ENCODE data around the gene CTXN3.
"Not testable (repeated sequence)": the region's sequence is repeated elsewhere in the genome, so short reads cannot be mapped to it uniquely, and the experiment has no call there.

The CTXN3 gene

GRCh38 chr5:127650649-127651048 is 1.8 kb downstream of the CTXN3 start:
- no peak for DNase-seq (ENCODE audit: low read depth, low spot score)

GRCh38 chr5:127652952-127653611 is 4.2 kb downstream of the CTXN3 start:
- no peak for DNase-seq (ENCODE audit: low read depth, low spot score)

DNA sequence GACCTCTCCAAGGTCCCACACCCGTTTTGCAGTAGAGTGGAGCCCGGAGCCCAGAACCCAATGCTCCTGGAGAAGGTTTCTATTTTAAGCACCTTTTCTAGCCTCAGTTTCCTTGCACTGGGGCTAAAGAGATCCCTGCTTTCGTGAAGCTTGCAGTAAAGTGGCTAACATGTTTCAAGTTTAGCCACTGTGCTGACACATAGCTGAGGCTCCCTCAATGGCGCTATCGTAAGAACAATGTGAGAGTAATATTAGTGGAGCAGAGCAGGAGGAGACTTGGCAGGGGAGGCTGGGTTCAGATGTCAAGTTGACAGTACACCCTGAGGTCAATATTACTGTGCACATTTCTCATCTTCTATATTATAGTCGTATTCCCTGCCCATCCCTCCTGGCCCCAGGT is 7.9 kb downstream of the CTXN3 start:
- no peak for DNase-seq (ENCODE audit: low read depth, low spot score)

DNA sequence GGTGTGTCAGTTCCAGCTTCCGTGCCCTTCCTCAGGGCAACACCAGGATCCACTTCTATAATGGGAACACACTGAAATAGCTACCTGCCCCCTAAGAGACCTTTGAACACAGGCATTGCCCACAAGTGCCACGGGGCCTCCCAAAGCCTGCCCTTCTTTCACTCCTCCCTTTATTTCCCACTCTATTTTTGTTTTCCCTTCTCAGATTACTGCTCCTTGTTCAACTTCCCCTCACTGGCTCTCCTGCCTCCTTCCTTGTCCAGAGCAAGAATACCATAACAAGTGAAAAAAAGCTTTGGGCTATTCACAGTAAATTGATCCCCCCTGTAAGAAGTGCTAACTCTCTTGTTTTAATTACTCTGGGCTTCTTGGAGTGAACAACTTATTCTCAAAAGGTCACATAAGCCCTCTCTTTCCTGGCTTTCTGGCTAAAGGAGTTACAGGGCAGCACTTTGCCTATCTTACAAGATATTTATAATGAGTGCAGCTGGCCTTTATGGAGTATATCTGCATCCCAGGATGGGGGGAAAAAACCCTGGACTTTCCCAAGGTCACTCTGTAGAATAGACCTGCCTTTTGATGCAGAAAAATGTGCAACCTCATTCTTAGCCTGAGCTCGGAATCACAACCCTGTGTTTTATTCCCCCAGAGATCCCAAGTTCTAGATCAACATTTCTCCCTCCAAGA is 11.3 kb downstream of the CTXN3 start:
- DNase-seq (ENCODE audit: low read depth, low spot score) = no peak

- DNase-seq (ENCODE audit: low read depth, low spot score) = no peak
Observed at GRCh38 chr5:127664093-127664492, 15.2 kb downstream of the CTXN3 start.

GRCh38 chr5:127665641-127666040 is 16.8 kb downstream of the CTXN3 start:
- DNase-seq (ENCODE audit: low read depth, low spot score) = no peak

- no peak for DNase-seq (ENCODE audit: low read depth, low spot score)
Observed at GRCh38 chr5:127666043-127666716, 17.3 kb downstream of the CTXN3 start.

DNA sequence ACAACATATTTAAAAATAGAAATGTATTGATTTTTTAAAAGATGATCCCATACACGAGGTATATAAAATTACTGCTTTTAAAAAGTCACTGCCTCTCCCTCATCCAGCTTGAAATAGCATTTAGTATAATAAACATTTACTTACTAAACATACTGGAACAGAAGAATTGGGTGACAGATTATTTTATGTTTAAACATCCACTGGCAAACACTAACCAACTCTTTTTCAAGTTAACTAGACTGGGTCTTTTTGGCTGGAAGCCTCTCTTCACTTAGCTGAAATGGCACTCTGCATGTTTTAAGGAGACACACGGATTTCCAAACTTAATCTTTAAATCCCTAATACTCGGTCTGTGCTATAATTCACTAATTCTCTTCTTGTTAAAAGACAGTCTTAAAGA is 19.0 kb downstream of the CTXN3 start:
- DNase-seq (ENCODE audit: low read depth, low spot score) = no peak

GRCh38 chr5:127671218-127671617 is 22.3 kb downstream of the CTXN3 start:
- no peak for DNase-seq (ENCODE audit: low read depth, low spot score)

GRCh38 chr5:127673117-127673800 is 24.4 kb downstream of the CTXN3 start:
- DNase-seq (ENCODE audit: low read depth, low spot score) = no peak

DNA sequence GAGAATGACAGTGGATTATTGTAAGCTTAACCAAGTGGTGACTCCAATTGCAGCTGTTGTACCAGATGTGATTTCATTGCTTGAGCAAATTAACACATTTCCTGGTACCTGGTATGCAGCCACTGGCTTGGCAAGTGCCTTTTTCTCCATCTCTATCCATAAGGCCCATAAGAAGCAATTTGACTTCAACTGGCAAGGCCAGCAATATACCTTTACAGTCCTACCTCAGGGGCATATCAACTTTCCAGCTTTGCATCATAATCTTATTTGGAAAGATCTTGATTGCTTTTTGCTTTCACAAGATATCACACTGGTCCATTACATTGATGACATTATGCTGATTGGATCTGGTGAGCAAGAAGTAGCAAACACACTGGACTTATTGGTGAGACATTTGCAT is 28.1 kb downstream of the CTXN3 start:
- not testable (repeated sequence) for DNase-seq (ENCODE audit: low read depth, low spot score)

- DNase-seq (ENCODE audit: low read depth, low spot score) = not testable (repeated sequence)
Observed at GRCh38 chr5:127679691-127680330, 30.9 kb downstream of the CTXN3 start.

- no peak for DNase-seq (ENCODE audit: low read depth, low spot score)
Observed at GRCh38 chr5:127680595-127680994, 31.7 kb downstream of the CTXN3 start.

DNA sequence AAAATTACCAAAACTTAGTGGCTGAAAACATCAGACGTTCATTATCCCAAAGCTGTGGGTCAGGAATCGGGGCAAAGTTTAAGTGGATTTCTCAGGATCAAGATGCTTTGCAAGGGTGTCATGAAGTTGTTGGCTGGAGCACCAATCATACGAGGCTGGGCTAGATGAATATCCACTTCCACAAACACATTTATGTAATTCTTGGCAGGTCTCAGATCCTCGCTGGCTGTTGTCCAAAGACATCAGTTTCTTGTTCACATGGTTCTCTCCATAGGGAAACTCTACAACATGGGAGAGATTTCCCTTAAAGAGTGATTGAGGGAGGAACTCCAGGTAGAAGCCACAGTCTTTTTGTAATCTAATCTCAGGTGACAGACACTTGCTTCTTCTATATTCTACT is 34.1 kb downstream of the CTXN3 start:
- no peak for DNase-seq (ENCODE audit: low read depth, low spot score)

DNA sequence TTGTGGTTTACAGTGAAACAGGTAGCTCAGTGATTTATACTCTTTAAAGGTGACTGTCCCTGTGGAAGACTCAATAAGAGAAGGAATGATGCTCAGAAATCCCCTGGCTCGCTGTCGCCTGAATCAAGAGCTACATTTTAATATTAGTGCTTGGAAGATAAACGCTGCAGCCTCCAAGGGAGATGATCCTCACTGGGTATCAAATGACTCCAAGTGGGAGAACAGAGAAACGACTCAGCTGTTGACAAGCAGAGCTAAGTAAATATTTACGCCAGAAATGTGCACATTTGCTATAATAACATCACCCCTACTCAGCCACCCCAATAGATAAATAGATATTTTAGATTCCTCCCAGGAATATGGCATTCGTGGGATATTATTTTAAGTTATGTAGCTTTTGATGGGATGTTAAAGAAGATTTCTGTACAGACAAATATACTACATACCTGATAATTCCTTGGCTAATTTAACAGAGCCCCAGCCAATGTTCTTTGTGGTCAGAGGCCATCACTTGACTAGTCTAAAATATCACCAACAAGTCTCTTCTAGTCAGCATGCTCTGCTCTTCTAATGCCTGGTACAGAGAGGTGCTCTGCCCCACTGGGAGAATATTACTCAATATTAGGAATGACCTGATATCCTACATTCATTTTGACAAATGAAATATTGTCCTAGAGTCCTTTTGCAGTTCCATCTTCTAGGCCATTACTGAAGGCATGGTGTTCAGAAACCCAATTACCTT is 36.0 kb downstream of the CTXN3 start:
- DNase-seq (ENCODE audit: low read depth, low spot score) = no peak

- DNase-seq (ENCODE audit: low read depth, low spot score) = no peak
Observed at GRCh38 chr5:127685662-127686061, 36.8 kb downstream of the CTXN3 start.

GRCh38 chr5:127686424-127686823 is 37.5 kb downstream of the CTXN3 start:
- no peak for DNase-seq (ENCODE audit: low read depth, low spot score)

DNA sequence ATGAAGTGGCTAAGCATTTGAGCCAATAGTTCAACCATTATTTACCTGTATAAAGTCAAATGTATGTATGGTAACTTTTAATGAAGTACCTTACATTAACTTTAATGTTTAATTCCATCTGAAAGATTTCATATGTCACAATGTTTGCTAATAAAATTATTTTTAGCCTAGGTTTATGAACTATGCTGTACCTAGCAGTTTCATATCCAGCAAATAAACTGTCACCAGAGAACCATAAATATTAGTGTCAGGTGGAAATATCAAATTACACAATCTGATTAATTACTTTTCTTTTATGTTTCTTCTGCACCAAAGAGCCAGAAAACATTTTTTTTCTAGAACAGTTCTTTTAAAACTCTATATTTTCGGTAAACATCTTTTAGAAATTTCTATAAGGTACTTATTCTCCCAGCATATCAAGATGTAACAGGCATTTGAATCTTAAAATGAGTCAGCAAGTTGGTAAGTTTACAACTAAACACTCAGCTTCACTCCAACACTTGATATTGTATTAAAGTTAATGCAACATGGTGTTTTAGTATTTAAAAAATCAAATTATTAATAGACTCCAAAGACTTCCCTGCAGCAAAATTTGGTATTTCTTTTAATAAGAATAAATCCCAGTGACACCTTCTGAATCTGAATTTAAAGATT is 45.8 kb downstream of the CTXN3 start:
- no peak for DNase-seq (ENCODE audit: low read depth, low spot score)

GRCh38 chr5:127695346-127695745 is 46.5 kb downstream of the CTXN3 start:
- DNase-seq (ENCODE audit: low read depth, low spot score) = no peak

DNA sequence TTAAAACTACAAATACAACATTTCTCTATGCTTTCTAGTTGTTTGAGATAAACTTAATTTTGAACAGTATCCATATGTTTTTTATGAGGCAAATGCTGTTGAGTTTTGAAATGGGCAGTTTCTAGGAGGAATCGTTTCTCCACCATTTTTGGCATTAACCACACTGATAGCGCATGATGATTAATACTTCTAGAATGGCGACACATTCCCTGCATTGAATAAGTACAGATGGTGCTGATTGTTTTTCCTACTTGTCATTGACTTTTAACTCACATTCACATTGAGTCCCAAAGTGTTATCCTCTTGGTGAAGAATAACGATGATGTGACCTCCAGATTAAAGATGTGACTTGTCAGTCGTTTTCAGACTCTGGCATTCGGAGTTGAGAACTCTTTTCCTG is 47.8 kb downstream of the CTXN3 start:
- no peak for DNase-seq (ENCODE audit: low read depth, low spot score)

Data from activated CD4-positive, CD25-positive, alpha-beta regulatory T cell treated with anti-CD3 and anti-CD28 coated beads, Interleukin-2, amount 50 U/mL, for 16 hours (primary cell).